GM23248 (cell line): ENCODE results near the gene LRRFIP1. TPM values are rescaled to one million over a fixed set of nuclear protein-coding genes. Genes with fewer than 3 reads are reported as not detected.
A peak's percentile ranks its signal among the peaks of the same experiment; 100 is the strongest.

ENCODE experiments used
- DNase-seq: peaks from one replicate; pipeline ENCODE4 v3.0.0-alpha.2; 2015
- H2AFZ ChIP-seq: fragments of 200-600 bp; sonication (generic); 2 replicates; pipeline ENCODE4 v1.6.1; 2016; ENCODE audit warnings: antibody characterized with exemption
- H3F3A ChIP-seq: fragments of 200-600 bp; sonication (generic); 2 replicates; pipeline ENCODE4 v1.6.1; 2016; ENCODE audit warnings: mild to moderate bottlenecking, antibody characterized with exemption, mixed run types; ENCODE audit not compliant: insufficient read depth
- H3K27ac ChIP-seq: fragments of 200-600 bp; sonication (generic); 2 replicates; pipeline ENCODE4 v1.5.1; 2016; ENCODE audit warnings: mild to moderate bottlenecking
- H3K27me3 ChIP-seq: fragments of 200-600 bp; sonication (generic); replicated peaks from 2 replicates; pipeline ENCODE4 v1.6.1; 2016; ENCODE audit warnings: mild to moderate bottlenecking; ENCODE audit not compliant: insufficient read depth
- H3K36me3 ChIP-seq: fragments of 200-600 bp; sonication (generic); 2 replicates; pipeline ENCODE4 v1.6.1; 2016; ENCODE audit warnings: low read depth, mild to moderate bottlenecking
- H3K4me1 ChIP-seq: fragments of 200-600 bp; sonication (generic); 2 replicates; pipeline ENCODE4 v1.6.1; 2016; ENCODE audit warnings: mild to moderate bottlenecking; ENCODE audit not compliant: insufficient read depth
- H3K4me2 ChIP-seq: fragments of 200-600 bp; sonication (generic); one replicate; pipeline ENCODE4 v1.6.1; 2016; ENCODE audit warnings: mild to moderate bottlenecking; ENCODE audit not compliant: unreplicated experiment
- H3K4me3 ChIP-seq: fragments of 200-600 bp; sonication (generic); 2 replicates; pipeline ENCODE4 v1.5.1; 2016; ENCODE audit warnings: mild to moderate bottlenecking
- H3K79me2 ChIP-seq: fragments of 200-600 bp; sonication (generic); 2 replicates; pipeline ENCODE4 v1.6.1; 2016; ENCODE audit warnings: mild to moderate bottlenecking; ENCODE audit not compliant: insufficient read depth
- H3K9ac ChIP-seq: fragments of 200-600 bp; sonication (generic); 2 replicates; pipeline ENCODE4 v1.6.1; 2016; ENCODE audit warnings: mild to moderate bottlenecking
- H3K9me2 ChIP-seq: fragments of 200-600 bp; sonication (generic); 2 replicates; pipeline ENCODE4 v1.6.1; 2016; ENCODE audit warnings: mixed run types, mild to moderate bottlenecking, moderate library complexity; ENCODE audit not compliant: insufficient read depth
- H3K9me3 ChIP-seq: fragments of 200-600 bp; sonication (generic); one replicate; pipeline ENCODE4 v1.6.1; 2017; ENCODE audit warnings: low read depth
- H4K20me1 ChIP-seq: fragments of 200-600 bp; sonication (generic); 2 replicates; pipeline ENCODE4 v1.6.0; 2016; ENCODE audit not compliant: insufficient read depth
- EZH2 ChIP-seq: fragments of 200-600 bp; sonication (generic); IDR thresholded peaks from 2 replicates; pipeline ENCODE4 v1.6.1; 2018; ENCODE audit warnings: antibody characterized with exemption, mild to moderate bottlenecking; ENCODE audit not compliant: insufficient read depth, poor library complexity, severe bottlenecking
- EZH2phosphoT487 ChIP-seq: fragments of 200-600 bp; sonication (generic); IDR thresholded peaks from 2 replicates; pipeline ENCODE4 v1.6.1; 2018; ENCODE audit warnings: antibody characterized with exemption, moderate library complexity, mild to moderate bottlenecking, low read depth; ENCODE audit not compliant: insufficient read depth
- WGBS, 2 experiments: methylation state at CpG; one replicate each; pipeline ENCODE4 v1.1.6; 2015 to 2017; ENCODE audit warnings: low lambda C conversion rate in 2 of 2, low coverage in 1 of 2; ENCODE audit errors: missing lambda C conversion rate in 2 of 2; 5-methylcytosine and 5-hydroxymethylcytosine counted together
- in situ Hi-C: fragments of 300-500 bp; cut with MboI; formaldehyde crosslinking; loops from 2 replicates; pipeline ENCODE4 v1.15.0; 2020
- polyA plus RNA-seq: library from polyadenylated mRNA; unstranded; fragments of >200 nt; fragmentation: Nextera tagmentation; extraction: Ambion mirVana; gene quantifications from 2 replicates; pipeline ENCODE4 v1.2.1, GENCODE V29; 2016
- total RNA-seq: library from RNA; depleted of rRNA; stranded (reverse); fragments of >200 nt; shearing (Covaris generic); gene quantifications from 2 replicates; pipeline ENCODE4 v1.2.3, GENCODE V29; 2014

Gene LRRFIP1
- total and polyA plus RNA-seq, 2 experiments from 2014 or later, result 84.4 to 159 TPM

DNA sequence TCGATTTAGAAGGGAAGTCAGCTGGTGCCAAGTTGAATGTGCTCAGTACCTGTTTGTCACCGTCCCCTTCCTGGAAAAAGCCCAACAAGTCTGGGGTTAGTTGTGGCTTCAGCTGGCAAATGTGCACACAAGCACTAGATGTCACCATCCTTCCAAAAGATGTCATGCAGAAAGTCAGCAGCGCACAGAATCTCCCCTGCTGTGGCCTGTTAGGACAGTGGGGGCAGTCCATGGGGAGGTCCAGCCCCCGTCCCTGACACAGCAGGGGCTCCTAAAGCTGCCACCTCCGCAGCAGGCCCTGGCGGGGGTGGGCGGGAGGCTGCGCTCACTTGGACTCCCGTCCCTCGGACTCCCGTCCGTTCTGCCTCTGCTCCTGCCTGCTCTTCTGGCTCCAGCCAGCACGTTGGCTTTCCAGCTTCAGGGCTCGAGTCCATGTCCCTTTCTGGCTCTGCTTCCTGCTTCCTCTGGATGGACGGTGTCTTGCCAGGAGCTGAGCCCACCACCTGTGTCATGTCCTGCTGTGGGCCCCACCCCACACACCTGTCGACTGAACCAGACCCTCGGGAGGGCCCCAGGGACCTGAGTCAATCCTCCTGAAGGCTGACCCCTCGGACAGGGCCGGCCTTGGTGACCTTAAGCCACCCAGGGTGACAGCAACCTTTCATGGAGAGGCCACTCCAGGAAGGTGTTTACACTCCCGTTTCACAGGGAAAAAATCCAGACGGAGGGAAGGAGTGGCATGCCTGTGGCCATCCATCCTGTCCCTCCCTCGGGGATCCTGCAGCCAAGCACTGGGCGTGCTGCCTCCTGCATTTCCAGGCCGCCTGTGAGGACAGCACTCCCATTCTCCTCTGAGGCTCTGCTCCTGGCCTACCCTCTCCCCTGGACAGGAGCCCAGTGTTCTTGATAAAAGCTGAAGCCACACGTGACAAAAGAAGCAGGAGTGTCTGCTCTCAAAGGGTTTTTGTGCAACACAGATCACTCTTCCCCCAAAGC, 45.3 kb upstream of the LRRFIP1 start:
- Histone ChIP-seq H3K27me3 (no peaks in the 10 kb centered on the region), H3K9me3 (no peaks in the 10 kb centered on the region), H3K27ac (no peak overlapping the region), H3K36me3 (no peaks in the 10 kb centered on the region), H3K4me3 (peak overlapping the region; percentile 56), H3F3A (no peaks in the 10 kb centered on the region), H3K4me1 (no peaks in the 10 kb centered on the region), H3K79me2 (no peaks in the 10 kb centered on the region), H3K4me2 (peak overlapping the region; percentile 55), H4K20me1 (no peaks in the 10 kb centered on the region), H3K9ac (peak overlapping the region; percentile 26; the same call in 1 of the 2 replicates), H2AFZ (peak overlapping the region; percentile 72), H3K9me2 (no peaks in the 10 kb centered on the region)
- peak; percentile 73 for DNase-seq
- TF ChIP-seq EZH2 (no peak), EZH2phosphoT487 (no peak)
- in situ Hi-C loops, result loop anchor here (10.0 to 25.0 kb wide), 2 partner anchors 163 to 680 kb away; no protein-coding TSS in a partner anchor
- 21 to 23% methylated on average over 25 of the region's 25 CpGs for WGBS, 2 experiments

DNA sequence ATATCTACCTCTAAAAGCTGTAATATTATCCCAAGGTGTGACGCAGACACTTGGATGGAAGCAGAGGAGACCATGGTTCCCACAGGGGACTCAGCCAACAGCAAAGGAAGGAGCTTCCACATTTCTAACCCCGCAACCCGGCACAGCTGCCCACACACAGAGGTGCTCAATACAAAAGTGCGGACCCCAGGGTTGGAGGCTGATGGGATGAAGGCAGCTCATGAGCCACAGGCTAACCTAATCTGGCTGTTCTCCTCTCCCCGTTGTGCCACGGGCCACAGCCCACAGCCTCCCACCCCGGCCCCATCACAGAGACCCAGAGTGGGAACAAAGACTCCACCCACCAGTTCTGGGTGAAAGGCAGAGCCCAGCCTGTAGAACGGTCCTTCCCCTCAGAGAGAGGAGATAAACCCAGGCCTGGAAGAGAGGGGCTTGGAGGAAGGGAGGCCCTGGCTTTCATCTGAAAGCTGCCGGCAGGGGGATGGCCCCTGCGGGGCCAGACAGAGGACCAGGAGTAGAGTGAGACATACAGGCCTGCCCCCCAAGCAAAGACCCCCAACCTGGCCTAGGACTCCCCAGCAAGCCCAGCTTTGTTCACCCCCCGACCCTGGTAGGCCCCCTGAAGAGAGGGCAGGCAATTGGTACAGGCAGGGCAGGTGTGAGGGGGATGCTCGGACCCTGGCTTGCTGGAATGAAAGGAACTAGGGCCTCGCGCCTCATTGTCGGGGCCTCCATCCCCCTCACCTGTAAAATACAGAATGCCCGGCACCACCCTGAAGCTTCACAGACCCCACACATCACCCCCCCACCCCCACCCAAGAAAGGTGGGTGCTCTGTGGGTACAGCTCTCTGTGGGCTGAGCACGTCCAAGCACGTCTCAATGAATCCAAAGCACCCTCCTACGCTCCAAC, 43.7 kb upstream of the LRRFIP1 start:
- Histone ChIP-seq H3F3A (no peaks in the 10 kb centered on the region), H3K36me3 (no peaks in the 10 kb centered on the region), H3K4me2 (no peak overlapping the region), H3K4me1 (no peaks in the 10 kb centered on the region), H3K27me3 (no peaks in the 10 kb centered on the region), H3K9ac (no peak overlapping the region), H4K20me1 (no peaks in the 10 kb centered on the region), H3K79me2 (no peaks in the 10 kb centered on the region), H3K9me3 (no peaks in the 10 kb centered on the region), H3K4me3 (no peak overlapping the region), H3K27ac (no peak overlapping the region), H2AFZ (no peak overlapping the region), H3K9me2 (no peaks in the 10 kb centered on the region)
- in situ Hi-C loops, result loop anchor here (10.0 to 25.0 kb wide), 2 partner anchors 161 to 679 kb away; no protein-coding TSS in a partner anchor
- DNase-seq, result no peak
- TF ChIP-seq EZH2 (no peak), EZH2phosphoT487 (no peak)
- 86% methylated on average over 17 to 19 of the region's 19 CpGs for WGBS, 2 experiments

DNA sequence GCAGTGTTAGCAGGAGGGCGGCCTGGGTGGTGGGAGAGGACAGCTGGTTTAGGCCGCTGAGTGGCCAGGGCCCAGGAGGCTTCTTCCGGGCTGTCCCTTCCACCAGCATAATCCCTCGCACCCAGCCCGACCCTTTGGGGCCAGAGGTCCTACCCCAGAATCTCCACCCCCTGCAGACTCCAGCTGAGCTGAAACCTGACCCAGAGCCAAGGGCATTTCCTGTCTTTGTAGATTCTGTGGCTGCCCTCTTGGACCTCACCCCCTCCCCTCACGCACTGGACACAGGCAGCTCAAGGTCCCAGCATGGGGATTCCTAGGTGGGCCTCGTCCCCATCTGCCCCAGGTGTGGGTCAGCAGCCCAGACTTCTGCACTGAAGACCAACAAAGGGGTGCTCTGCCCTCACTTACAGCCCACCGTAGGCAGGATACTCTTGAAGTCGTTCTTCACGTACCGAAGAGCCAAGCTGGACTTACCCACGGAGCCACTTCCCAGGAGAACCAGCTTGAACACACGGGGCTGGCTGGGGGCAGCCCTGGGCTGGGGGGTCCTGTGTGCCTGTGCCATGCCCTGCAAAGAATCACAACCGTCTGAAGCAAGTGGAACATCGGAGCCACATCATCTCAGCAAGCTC, 41.7 kb upstream of the LRRFIP1 start:
- H3K27ac ChIP-seq, result no peak overlapping the region
- in situ Hi-C loops, result loop anchor here (10.0 to 25.0 kb wide), 2 partner anchors 159 to 677 kb away; no protein-coding TSS in a partner anchor
- H3K9me2 ChIP-seq, result no peaks in the 10 kb centered on the region
- H3K4me3 ChIP-seq, result no peak overlapping the region
- no peak overlapping the region for H3K9ac ChIP-seq
- H3K4me2 ChIP-seq, result no peak overlapping the region
- H3F3A ChIP-seq, result no peaks in the 10 kb centered on the region
- no peaks in the 10 kb centered on the region for H3K79me2 ChIP-seq
- no peak for TF ChIP-seq EZH2
- no peaks in the 10 kb centered on the region for H3K9me3 ChIP-seq
- H3K36me3 ChIP-seq, result no peaks in the 10 kb centered on the region
- no peak overlapping the region for H2AFZ ChIP-seq
- H3K27me3 ChIP-seq, result no peaks in the 10 kb centered on the region
- 88 to 91% methylated on average over 15 of the region's 15 CpGs for WGBS, 2 experiments
- DNase-seq, result no peak
- H4K20me1 ChIP-seq, result no peaks in the 10 kb centered on the region
- no peaks in the 10 kb centered on the region for H3K4me1 ChIP-seq
